ENCODE measurements around the gene RACGAP1.

RACGAP1 gene

DNA sequence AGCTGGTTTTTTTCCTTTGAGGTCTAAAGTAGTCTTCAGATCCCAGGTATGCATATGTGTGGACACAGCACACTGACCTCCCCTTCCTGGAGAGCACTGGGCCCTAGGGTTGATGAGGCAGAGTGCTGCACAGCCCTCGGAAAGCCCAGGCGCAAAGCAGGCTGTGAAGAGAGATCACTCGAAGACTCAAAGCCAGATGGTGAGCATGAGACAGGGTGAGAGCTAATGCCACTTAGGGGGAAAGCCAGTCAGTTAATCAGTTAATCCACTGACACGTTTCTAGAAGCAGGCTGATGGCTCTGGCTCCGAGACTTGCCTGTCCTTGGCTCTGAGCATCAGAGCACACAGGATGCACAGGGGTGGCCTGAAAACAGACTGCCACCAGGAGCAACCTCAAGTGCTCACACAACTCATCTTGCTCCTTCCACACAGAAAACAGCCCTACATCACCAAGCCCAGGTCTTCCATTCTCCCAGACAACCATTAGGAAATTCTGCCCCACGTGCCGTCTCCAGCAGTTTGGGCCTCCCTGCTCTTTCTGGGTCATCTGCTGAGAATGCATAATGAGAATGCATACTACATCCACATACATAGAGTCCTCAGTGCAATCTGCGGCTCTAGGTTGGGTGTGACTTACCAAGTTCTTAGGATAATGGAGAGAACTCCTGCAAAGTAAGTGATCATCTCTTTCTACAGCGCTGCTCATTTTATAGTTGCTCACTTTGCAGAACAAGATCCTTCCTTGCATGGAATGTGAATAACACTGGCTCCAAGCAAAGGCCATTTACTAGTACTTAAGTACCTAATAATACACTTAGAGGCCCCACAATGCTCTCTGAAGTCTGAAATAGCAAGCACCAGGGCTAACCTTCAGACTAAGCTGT is 40.6 kb downstream of the RACGAP1 start:
- peak in 1 of 2 experiments; percentile 53 for DNase-seq

DNA sequence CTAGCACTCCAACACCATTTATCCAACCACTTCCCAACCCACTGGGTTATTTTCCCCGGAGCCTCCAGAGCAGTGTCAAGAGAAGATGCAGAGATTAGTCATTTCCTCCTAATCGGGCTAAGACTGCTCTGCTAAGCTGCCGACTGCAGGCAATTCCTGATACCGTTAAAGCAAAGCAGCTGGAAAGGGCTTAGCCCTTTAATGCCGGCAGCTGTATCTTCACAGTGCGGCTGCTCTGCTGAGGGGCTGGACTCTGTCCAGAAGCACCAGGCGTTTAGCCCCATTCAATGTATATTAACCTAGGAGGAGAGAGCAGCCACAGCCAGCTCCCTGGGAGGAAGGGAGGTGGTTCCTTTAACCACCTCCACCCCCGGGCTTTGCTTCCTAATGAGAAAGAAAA is 41.4 kb downstream of the RACGAP1 start:
- DNase-seq = peak in 1 of 2 experiments; percentile 61

DNA sequence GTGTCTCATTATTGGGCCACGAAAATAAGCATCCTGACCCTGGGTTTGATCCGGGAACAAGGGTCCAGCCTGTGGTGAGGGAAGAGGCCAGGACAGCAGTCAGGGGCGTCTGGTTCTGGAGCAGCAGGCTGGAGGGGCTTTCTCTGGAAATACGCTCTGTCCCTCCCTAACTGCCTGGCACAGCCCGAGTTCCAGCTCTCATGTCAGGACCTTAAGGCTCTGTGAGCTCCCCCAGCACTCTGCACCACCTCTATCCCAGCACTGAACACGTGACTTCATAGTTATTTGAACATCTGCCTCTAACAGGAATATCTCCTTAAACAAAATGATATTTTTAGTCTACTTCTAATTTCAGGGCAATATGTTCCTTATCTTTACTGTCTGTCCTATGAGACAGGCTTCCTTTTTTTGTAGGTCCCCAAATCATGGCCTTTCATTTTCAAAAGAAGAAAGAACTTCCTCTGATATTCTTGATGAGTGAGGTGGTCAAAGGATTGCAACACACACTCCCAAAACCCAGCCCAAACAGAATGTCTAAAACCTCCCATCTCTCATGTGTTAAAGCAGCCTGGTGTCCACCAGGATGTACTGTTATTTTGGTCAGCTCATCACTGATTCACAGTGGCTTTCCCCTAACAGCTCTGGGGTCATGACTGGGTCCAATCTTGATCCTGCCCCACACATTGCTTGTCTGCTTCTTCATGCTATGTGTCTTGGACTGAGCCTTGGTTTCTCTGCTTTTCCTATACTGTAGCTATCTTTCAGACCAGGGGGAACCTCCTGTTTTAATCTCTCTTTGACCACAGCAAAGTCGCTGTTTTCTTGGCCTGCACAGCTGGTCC is 42.8 kb downstream of the RACGAP1 start:
- no peak for DNase-seq

DNA sequence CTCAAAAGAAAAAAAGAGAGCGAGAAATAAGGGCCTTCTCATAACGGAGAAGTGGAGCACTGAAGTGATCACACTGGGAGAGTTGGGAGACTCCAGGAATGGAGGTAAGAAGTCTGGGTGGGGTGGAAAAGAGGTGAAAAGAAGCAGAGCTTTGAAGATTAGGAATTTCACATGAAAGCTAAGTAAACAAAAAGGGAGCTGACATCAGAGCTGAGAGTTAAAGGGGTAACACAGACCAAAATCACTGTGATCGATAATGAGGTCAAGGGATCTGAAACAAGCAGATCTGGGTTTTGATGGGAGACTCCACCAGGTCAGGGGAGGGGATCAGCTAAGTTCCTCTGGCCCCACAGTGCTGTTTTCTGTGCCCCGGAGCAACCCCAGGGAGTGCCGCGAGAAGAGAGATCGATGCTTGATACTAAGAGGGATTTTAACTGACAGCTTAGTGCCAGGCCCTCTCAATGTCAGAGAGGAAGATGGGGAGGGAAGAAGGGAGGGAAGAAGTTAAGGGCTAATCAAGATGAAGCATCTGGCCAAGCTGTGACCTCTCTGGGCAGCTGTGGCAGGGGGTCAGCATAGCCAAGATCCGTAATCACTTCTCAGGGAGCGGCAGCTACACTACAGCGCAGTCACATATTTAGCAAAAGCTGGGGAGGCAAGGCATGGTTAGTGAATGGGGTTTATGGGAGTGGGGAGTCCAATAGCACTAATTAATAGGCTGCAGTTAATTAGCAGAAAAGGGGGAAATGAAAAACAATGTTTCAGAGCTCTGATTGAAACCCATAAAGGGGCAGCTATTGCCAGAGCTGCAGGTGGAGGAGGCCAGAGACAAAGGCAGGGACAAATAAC is 44.6 kb downstream of the RACGAP1 start:
- DNase-seq = no peak

DNA sequence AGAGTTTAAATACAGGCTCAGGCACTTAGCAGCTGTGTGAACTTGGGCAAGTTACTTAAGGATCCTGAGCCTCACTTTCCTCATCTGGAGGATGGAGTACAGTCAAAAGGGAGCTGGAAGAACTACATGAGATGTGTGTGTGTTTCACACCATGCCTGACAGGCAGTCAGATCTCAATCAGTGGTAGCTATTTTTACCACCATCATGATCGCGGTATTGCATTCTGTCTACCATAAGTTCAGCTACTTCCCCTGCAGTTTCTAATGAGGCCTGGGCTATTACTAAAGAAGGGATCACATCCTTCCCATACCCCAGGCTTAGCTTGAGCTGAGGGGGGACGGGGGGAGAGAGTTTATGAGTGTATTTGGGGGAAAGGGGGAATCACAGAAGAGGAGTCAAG is 45.5 kb downstream of the RACGAP1 start:
- no peak for DNase-seq

DNA sequence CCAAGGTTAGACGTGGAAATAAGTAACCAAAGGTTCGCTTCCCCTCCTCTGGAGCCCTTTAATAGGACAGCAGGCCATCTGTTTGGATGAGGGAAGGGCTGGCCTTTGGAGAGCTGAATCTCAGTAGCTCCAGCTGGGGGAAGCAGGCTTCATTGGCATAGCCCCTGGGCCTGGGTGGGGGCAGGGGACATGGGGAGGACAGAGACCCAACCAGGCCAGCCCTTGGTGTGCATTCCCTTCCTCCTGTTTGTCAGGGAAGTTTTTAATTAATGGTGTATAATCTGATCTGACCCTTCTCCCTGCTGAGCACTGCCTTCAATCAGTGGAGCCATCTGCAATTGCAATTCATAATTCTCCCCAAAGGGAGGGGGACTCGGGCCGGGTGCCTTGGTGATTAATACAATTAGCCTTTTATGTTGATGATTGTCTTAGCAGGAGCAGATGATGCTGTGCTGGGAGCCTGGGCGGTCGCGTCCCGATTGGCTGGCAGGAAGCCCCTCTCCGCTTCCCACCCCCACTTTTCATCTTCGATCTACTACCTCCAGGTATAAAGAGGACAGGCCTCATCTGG is 46.2 kb downstream of the RACGAP1 start:
- peak in 1 of 2 experiments; percentile 40 for DNase-seq

DNA sequence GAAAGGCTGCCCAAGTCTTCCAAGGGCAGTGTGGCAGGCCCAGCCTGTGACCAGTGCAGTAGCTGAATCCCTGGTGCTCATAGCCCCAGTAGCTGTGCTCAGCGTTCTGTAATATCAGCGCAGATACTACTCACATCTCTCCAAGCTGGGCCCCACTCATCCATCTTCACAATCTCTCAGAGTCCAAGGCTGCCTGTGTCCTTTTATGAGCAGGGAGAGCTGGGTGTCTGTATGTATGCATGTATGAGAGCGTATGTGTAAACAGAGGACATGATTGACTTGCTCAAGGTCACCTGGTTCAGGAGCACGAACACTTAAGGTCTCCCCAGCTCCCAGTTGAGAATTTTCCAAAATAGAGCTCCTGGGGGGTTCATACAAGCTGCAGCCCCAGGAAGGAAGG is 47.2 kb downstream of the RACGAP1 start:
- no peak for DNase-seq

DNA sequence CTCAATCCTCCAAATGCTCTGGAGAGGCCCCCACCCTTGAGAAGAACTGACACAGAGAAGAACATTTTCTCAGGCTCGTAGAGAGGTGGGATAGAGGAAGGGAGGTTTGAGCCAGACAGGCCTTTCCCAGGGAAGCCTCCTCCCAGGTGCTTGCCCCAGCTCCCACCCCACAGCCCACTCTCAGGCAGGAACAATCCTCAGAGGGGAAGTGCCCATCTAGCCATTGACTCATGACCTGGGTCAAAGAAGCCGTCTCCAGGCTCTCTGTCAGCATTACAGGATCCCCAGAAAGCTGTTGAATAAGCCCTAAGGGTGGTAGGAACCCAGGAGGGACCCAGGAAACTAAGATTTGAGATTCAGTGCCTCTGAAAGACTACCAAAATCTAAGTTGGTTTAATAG is 48.7 kb downstream of the RACGAP1 start:
- no peak for DNase-seq

DNA sequence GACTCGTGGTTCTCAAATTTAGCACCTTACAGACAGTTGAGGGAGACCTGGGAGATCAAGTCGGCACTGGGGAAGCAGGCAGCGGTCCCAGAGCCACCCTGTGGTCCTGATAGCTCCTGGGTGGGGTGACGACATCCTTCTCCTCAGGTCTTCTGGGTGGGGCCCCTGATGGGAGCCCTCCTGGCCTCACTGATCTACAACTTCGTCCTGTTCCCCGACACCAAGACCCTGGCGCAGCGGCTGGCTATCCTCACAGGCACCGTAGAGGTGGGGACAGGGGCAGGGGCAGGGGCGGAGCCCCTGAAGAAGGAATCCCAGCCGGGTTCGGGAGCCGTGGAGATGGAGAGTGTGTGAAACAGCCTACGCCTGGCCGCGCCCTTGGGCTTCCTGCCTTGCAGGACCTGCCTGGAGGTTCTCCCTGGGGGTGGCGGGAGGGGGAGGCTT is 50.0 kb downstream of the RACGAP1 start:
- DNase-seq = no peak

DNA sequence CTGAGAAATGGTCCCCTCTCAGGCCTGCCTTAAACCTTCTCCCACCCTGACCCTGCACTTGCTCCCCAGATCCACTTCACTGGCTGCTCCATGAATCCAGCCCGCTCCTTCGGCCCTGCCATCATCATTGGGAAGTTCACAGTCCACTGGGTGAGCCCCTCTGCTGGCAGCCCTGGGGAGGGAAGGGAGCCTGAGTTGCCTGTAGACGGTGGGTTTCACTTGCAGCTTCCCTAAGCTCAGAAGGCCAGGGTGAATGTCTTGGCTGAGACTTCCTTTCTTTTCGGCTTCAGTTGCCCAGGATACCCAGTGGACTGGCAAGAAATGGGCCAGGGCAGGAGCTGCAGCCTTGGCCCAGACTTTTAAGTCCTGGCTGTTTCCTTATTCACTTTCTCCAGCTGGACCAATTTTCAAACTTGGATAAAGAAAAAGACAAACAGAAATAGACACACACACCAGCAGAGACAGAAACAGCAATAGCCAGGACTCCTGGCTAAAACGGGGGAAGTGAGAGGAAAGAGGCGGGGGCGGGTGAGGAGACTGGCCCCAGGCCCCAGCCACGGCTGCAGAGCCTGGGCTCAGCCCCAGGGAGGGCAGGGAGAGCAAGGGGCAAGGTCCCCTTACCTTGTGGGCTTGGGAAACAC is 50.5 kb downstream of the RACGAP1 start:
- no peak for DNase-seq

DNA sequence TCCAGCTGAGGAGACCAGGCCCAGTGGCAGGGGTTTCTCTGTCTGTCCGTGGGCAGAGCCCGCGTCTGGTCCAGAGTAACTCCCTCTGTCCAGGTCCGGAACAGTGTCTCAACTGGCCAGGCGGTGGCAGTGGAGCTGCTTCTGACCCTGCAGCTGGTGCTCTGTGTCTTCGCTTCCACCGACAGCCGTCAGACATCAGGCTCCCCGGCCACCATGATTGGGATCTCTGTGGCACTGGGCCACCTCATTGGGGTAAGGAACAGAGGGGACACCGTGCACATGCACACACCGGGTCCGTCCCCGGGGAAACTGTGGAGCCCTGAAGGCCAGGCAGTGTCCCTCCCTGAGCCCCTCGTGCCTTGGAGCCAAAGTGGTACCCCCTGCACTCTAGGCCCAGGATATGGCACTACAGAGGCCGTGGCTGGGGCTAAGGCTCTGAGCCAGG is 51.0 kb downstream of the RACGAP1 start:
- DNase-seq = no peak

DNA sequence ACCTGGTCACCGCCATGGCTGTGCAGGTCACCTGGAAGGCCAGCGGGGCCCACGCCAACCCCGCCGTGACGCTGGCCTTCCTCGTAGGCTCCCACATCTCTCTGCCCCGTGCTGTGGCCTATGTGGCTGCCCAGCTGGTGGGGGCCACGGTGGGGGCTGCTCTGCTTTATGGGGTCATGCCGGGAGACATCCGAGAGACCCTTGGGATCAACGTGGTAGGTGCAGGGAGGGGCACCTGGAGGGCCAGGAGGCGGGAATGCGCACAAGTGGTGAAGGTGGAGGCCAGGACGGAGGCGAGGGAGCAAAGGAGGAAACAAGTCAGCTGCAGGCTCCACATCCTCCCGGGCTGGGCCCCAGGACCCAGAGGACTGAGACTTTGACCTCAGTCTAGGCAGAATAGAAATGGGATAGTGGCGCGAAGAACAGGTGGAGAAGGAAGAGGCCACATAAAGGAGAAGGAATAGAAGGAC is 51.9 kb downstream of the RACGAP1 start:
- no peak for DNase-seq

DNA sequence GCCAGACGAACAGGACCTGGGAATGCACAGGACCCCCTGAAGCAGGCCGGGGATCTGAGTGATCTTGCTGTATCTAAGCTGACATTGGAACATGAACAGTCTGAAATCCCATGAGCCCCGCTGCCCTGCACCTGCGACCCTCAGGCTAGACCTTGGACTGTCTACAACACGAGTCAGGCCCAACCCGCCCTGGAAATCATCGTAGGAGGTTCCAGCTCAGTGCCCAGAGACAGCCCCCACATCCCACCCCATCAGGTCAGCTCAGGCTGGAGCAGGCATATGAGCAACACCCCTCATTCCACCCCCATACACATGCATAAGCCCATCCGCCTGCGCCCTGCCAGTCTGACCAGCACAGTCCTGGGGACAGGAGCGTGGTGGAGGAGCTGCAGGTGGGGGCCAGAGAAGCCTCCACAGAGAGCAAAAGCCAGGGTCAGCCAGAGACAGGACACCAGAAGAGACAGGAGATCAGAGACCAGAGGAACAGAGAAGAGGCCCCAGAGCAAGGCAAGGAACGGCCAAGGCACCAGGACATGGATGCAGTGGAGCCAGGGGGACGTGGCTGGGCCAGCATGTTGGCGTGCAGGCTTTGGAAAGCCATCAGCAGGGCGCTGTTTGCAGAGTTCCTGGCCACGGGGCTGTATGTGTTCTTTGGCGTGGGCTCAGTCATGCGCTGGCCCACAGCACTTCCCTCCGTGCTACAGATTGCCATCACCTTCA is 52.5 kb downstream of the RACGAP1 start, which contains the start of gene AQP6:
AQP6 (plus strand) TSS at position 307 of the 720 bp plus-strand sequence; CDS start at position 534, 227 bp downstream.
- no peak for DNase-seq

DNA sequence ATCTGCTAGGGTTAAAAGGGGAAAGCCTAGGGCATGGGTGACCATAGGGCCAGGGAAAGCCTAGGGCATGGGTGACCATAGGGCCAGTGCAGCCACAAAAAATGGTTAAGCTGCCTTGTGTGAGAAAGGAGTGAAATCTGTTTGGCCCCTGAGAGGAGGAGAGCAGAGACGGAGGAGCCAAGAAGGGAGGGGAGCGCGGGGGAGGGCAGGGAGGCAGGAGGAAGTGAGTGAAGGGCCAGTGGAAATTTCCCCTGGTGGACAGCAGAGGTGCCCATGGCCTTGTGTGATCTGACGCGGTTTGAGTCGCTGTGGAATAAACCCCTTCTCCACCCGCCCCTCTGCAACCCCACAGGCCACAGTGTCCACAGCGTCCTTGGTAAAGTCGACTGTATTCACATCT is 53.2 kb downstream of the RACGAP1 start:
- no peak for DNase-seq

DNA sequence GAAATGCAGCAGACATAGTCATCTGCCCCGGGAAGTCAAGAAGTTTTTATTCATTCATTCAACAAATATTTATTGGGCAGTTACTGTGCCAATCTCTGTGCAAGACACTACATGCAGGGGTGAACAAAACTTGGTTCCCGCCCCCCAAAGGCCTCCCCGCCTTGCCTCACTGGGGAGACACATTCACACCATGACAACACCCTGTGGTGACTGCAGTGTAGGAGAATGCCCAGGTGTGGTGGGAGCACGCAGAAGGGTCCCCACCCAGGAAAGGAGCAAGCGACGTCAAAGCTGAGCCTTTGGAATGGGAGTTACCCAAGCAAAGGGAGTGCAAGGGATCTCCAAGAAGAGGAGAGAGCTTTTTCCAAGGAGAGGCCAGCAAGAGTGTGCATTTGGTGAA is 54.2 kb downstream of the RACGAP1 start:
- DNase-seq = no peak

DNA sequence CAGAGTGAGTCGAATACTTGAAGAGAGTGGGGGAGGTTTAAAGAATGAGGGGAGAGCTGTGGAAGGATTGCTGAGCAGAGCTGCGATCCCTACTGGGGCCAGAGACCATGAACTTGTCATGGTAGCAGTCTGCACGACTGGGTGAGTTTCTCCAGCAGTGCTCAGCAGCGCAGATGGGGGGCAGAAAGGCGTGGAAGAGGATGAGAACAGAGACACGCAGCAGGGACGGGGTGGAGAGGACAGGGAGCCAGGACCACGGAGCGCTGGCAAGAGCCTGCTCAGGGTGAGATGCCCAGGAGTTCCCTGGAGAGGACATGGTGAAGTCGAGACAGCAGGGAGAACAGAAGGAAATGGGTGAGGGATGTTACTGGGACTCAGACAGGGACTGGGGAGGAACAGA is 54.6 kb downstream of the RACGAP1 start:
- no peak for DNase-seq

DNA sequence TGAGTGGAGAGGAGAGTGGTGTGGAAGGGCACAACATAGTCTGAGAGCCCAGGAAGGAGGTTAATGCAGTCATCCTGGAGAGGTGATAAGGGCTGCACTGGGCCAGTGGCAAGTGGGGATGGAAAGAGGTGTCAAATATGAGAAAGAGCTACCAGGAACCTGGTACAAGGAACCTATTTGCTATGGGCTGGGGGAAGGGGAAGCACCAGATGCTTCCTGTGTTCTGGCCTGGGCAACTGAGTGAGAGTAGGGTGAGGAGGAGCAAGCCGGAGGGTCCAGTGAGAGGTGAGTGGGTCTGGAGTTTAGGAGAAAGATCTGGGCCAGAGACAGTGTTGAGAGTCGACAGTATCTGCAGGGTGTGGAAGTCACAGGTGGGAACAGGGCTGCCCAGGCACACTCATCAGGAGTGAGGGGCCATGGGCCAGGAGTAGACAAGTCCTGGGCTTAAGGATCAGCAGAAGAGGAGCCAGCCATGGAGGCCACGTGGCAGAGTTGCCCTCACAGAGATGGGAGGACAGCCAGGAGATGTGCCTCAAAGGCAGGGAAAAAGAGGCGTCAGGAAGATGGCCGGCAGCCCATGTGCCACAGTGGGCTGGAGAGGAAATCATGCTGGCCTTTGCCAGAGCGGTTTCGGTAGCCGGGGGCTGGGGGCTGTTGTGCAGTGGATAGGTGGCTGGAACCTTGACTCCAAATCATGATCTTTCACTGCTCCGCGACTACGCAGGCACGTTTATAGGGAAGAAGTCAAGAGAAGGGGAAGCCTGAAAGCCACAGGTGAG is 55.5 kb downstream of the RACGAP1 start:
- DNase-seq = no peak

DNA sequence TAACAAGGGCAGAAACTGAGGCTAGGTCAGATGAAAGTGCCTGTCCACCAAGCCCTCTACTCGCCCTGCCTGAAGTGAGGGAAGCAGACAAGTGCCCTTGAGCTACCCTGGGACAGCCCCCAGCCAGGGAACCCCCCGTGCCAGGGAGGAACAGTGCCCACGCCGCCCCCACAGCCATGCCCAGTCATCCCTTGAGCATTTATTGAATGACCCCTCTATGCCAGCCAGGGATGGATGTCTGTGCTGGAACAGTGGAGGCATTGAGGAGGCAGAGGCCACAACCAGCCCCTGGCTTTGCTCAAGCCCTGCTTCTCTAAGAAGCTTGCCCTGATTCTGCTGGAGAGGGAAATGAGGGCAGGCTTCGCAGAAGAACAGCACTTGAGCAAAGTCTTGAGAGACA is 56.3 kb downstream of the RACGAP1 start:
- DNase-seq = no peak

DNA sequence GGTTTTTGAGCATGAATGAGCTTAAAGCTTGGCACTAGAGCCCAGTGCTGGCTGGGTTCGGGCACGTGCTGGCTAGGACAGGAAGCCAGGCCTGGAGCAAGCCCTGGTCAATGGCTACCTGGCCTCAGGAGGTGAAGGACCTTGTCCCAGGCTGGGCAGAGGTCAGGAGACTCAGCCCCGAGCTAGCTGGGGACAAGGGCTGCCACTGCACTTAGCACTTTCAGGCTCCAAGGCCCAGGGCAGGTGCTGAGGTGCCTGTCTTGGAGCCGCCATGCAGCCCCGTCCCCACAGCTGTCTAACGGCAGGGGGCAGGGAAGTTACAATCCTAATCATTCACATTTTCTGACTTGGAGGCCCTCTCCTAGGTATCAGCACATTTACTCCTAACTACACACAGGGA is 56.8 kb downstream of the RACGAP1 start:
- DNase-seq = no peak

DNA sequence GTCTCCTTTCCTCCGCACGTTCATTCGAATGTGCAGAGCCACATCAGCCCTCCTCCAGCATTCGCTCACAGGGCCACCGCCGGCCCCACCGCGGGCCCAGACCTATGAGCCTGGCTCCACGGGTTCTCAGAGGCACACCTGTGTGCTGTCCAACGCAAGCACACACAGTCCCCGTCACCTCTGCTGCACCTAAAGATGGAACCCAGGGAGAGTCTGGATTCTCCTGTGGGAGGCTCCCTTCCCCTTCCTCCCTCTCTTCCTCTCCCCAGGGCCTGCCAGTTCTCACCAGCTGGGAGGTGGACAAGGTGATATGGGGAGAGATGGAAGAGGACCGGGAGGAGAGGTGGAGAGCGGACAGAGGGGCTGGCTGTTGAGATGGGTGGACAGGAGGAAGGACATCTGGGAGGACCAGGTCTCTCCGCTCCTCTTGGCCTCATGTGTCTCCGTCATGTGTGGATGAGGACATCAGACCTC is 57.5 kb downstream of the RACGAP1 start:
- DNase-seq = no peak

All from NCI-H446 (cell line).